ENCODE measurements around the gene MNX1.
A peak's percentile ranks its signal among the peaks of the same experiment; 100 is the strongest.

The MNX1 gene

DNA sequence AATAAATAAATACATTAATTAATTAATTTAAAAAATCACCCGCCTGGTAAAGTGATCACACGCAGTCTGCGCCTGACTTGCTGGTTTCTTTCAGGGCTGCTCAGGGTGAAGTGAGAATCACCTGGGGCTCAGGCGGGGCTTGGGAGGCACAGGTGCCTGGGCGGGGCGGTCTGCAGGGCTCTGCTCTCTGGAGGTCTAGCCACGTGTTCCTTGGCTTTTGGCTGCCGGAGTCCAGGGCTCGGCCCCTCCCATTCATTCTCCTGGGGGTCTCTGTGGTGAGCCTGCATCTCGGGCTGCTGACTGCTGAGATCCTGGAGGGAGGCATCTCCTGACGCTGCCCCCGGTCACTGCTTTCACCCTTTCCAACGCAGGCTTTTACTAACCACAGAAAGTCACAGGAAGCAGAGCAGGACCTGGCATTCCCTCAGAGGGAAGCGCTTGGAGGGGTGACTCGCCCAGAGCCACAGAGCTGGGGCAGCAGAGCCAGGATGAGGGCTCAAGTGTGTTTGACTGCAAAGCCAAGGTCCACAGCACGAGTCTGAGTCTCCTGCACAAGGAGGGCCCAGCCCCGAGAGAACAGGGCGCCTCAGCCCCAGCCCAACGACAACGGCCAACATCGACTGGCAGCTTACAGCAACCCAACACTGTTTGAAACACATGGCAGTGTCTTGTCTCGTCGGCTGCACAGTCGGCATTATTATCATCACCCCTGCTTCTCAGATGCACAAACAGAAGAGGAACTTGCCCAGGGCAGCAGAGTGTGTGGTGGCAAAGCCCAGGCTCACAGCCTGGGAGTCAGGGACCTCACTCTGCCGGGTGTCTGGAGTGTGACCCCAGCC, 22.4 kb upstream of the MNX1 start:
- no peak for DNase-seq

DNA sequence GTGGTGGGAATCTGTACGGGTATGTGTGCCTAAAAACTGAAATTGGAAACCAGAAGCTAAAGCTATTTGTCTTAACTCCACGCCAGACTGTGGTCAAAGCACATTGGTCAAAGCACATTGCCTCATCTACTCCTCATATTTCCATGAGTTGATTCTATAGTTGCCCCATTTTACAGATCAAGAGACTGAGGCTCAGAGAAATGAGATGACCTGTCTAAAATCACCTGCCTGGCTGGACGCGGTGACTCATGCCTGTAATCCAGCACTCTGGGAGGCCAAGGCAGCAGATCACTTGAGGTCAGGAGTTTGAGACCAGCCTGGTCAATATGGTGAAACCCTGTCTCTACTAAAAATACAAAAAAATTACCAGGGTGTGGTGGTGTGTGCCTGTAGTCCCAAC, 21.7 kb upstream of the MNX1 start:
- no peak for DNase-seq

DNA sequence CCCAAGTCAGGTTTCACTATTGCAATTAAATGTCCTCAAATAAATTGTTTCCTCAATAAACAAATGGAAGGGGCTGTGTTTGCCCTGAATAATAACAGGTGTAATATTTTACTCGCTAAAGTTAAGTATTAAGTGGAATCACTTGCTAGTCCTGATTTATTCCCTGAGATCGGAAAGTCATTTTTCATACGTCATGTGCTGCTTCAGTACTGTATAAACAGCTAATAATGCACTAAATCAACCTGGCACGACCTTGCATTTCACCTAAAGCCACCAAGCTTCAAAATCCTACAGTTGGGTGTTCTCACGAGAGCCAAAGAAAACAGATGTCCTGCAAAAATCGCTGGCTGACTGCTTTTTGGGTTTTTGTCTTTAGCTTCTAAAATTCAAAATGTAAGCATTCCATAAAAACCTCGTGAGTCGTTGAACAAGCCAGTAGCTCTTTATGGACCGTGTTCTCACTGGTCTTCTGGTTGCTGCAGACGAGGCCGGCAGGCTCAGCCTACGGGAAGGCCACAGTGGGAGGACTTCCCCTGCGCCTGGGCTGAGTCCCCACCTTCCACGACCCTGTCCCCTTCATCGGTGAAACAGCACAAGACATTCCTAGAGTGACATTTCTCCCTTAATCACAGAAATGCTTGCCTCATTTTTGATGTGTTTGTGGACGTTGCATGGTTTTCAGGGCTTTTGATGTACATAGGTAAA, 17.9 kb upstream of the MNX1 start:
- DNase-seq: no peak

DNA sequence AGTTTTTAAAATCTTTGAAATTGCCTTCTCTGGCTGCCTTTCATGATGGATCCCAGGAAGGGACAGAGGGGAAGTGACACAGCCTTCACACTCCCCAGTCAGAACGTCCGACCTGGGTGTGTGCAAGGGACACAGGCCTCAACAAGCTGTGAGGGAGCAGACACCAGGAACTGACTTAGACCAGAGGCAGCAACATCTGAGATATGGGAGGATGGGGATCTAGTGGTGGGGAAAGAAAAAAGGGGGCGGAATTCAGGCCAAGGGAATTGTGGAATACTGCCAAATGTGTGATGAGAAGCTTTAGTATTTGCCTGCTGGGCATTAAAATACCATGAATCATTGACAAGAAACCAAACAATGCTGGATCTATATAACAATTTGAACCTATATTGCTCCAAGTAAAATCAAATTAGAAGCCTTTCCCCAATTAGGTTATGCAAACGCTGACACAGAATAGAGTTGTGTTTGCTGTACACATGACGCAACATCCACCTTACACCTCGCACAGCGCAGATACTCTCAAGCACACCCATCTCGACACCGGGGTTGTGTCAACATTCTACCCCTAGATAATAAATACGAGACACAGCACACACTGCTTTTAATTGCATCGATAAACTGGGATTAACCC, 17.2 kb upstream of the MNX1 start:
- peak; percentile 23 for DNase-seq

DNA sequence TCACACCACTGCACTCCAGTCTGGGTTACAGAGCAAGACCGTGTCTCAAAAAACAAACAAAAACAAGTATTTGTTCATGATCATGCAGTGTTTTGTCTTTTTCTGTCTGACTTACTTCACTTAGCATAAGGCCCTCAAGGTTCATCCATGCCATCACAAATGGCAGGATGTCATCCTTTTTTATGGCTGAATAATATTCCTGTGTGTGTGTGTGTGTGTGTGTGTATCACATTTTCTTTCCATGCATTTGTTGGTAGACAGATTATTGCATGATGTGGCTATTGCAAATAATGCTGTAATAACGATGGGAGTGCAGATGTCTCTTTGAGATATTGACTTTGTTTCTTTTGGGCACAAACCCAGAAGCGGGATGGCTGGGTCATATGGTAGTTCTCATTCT, 14.3 kb upstream of the MNX1 start:
- no peak for DNase-seq

DNA sequence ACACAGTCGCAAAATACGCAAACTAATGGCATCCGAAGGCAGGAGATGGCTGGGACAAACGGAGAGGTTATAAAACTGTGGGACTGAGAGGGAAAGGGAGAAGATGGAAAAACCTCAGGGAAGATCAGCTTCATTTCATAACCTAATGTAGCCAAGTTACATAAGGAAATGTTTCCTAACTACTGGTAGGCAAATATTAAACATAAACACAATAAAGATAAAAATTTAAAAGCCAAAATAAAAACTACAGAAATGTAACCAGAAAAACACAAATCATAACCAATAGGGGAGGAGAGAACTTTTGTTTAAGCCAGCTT, 13.1 kb upstream of the MNX1 start:
- no peak for DNase-seq

DNA sequence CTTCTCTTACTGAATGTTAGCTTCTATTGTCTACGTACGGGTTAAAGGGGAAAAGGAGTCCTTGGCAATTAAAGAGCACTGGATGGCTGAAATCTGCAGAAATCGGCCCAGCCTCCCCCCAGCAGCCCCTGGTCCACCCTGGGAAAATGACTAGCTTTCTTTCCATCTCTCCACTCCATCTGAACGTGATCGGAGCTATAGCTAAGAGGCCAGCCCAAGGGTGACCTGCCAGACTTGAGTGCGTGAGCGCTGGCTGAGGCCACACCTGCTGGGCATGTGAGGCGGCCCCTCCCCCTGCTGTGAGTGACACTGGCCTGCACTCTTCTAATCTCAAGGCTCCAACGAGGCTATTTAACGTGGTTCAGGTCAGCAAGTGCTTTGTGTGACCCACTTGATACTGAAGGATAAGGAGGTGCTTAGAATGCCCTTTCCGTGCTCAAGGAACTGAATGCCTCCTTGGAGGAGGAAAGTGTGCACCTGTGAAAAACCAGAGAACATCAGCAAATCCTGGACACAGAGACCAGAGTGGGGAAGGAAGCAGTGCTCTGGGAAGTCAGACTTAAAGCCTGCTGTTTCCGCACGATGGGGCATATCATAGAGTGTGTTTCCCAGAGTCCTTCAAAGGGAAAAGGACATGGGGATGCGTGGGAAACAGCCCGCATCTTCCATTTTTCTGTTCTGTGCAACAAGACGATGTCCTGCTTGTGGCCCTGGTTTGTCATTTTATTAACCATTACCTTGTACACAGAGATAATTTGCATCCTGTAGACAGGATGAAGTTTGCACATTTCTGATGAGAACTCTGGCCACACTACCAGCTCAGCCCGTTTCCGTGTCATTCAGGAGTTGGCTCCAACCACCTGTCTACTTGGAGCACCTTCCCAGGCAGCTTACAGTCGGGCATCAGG, 12.5 kb upstream of the MNX1 start:
- DNase-seq: no peak

DNA sequence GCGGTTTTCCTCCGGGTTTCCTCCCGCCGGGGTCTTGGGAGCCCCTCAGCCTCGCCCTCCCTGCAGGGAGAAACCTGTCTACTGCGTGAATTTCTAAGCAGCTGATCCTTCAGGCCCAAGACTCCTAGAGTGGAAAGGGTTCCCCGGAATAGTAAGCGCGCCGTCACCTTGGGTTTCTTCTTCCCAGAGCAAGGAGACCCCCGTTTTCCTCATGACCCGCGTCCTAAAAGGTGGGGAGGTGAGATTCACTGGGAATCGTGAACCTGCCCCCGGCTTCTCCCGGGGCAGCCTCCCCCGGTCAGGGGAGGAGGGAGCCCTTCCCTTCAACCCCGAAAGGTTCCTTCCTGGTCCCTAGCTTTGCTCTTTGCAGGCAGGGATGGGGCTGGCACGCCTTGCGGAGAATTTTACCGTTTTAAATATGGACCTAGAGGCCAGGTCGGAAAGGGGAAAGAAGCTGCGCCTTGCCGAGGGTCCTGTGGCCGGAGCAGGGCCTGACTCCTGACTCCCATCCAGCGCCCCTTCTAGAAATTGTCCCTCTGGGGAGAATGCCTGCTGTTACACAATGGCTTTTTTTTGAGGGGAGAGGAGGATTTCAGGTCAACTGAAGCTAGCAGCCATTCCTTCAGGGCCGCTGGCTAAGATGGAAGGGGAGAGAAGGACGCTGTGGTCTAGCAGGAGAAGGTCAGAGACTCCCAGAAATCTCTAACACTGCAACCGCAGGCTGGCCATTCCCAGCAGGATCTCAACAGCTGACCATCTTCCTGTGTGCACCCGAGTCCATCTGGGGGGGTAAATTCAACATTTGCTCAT, 11.6 kb upstream of the MNX1 start:
- DNase-seq: no peak

DNA sequence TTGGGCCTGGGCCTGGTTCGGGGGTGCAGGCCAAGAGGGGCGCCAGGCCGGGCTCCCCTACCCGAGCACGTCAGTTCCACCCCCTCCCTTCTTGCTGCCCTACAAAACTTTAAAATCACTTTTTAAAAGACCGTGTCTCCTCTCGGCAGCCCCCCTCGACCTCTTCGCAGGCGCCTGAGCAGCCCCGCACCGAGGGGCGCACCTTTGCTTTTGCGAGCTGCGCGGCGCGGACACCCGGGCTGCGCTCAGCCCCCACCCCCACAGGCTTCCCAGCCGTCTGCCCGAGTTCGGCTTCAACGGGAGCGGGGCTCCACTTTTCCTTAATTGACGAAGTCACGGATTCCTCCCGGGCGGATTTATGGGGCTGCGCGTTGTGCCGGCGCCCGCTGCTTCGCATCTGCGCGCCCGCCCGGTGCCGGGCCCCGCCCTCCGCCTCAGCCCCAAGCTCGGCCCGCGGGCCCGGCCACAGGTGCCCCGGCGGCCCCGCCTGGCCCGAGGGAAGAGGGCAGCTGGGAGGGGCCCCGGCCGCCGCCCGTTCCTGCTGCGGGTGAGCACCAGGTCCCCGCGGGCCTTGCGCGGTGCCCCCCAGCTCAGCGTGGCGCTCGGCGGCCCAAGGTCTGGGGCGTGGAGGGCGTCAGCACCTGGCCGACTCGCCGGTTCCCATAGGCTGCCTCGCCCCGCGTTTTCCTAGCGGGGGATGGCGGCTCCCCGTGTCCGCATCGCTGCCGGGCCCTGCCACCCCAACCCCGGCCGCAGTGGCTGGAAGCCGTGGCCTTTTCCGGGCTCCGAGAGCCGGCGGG, 10.8 kb upstream of the MNX1 start:
- DNase-seq: no peak

DNA sequence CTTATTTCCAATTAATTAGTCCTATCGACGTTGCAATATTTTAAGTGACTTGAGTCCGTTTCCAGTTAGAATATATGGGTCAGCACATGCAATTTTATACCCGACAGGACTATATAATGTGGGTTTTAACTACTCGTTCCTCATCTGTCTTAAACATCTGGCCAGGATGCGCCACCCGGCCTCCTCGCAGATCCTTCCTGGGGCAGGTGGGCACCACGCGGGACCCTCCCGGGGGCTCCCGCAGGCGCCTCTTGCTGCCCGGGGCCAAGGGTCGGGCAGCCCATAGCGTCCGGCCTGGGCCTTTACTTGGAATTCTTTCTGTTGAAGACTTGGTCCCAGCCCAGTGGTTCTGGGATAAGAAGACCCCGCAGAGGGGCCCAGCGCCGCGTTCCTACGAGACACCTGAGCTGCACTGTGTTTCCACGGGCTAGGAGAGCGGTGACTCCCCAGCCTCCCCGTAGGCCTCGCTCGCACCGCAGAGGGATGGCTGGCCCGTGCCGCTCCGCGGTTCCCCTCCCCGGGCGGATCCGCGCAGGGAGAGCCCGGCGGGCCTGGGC, 10.1 kb upstream of the MNX1 start:
- DNase-seq: no peak

DNA sequence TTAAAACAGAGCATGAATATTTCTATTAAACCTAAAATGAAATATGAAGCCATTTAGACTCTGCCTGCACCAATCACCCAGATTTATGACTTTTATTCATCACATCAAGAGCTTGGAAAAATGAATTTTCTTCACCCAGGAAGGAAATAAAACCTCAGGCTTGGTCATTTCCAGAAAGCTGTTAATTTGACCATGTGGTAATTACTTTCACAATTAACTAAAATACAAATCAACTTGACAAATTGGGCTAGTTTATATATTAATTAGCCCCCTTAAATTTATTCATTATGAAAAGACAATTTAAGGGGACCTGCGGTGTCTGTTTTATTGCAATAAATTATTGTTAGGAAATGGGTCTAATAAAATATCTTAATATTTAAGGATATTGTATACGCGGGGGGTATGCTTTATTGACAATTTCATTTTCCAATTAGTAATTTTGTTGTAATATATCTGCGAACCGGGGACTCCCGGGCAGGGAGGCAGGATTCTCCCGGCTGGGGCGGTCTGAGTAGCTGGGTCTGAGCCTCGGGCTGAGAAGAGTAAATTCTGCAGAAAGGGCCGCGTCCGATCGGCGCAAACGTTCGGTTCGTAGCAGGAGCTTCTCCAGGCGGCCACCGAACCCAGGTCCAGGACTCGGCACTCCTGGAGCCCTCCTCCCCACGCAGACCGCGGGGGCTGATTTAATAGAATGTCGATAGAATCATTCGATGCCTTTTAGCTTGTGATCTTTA, 9.4 kb upstream of the MNX1 start:
- no peak for DNase-seq

DNA sequence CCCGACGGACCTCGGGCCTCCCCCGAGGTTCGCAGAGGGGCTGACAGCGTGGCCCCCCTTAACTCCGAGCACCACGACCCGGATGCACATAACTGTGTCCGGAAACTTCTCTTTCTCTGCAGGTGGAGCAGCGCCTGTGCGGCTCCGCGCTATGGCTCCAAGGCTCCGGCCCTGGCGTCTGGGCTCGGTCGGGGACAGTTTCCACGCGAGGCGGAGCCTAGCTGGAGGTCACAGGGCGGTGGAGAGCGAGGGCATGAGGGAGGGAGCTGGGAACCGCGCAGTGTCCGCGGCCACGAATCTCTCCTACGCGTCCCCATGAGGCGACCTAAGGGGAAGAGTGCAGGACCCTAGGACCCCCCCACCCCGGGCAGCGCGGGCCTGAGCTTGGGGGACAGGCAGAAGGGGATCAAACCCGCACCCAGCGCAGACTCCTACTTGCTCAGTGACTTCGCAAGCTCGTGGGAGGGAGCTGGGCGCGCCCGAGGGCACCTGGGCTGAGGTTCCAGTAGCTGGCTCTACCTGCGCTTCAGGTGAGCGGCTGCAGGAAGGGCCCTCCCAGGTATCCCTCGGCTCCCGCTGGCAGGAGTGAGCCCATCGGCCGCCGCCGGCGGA, 8.6 kb upstream of the MNX1 start:
- DNase-seq: no peak

DNA sequence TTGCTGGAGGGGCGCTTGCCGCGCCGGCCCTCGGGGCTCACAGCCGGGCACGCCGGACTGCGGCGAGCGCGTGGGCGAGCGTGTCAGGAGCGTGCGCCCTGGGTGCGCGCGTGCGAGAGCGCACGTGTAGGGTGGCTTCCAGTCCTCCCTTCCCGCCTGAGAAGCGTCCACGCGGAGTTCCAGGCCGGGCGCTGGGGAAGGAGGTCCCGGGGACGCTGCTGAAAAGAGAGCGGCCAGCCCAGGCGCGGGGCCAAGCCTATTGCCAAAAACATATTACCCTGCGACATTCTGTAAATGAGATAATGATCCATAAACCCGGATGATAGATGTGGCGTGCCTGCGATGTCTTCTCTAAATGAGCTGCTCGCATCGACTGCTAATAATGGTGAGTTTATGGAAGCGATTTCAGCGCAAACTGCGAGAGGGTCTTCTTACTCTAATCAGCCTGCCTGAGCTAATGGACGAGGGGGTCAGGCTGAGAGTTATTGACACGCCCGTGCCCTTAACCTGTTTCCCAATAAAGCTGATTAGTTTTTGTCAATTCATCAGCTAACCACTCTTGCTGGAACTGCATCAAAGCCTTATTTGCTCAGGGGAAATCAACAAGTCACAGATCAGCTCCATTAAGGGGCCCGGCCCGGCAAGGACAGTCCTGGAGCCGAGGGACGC, 8.0 kb upstream of the MNX1 start:
- DNase-seq: no peak

DNA sequence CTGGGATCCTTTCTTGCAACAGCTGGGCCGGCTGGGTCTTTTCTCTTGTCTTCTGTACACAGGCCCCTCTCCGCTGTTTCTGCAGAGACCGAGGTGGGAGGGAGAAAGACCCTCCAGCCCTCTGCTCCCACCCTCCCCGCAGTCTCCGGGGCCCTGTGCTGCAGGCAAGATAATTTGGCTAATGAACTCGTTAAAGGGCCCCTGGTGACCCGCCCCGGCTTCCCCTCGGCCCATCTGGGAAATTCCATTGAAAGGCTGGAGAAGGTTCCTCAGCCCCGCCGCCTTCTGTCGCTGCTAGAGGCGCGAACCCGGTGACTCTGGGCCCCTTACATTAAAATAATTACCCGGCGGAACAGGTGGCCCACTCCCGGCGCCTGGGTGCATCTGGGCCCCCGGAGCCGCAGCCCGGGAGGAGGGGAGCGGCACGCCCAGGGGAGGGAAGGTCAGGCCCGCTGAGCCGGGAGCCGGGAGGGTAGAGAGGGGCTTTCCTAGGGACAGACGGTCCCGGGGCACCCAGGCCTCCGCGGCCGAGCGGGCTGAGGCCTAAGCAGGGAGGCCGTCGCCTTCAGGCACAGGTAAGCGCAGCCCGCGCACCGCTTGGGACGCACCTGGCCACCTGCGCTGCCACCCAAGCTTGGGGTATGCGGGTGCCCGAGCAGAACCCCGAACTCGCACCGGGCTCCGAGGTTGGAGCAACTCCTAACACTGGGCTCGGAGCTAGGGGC, 7.3 kb upstream of the MNX1 start:
- no peak for DNase-seq

DNA sequence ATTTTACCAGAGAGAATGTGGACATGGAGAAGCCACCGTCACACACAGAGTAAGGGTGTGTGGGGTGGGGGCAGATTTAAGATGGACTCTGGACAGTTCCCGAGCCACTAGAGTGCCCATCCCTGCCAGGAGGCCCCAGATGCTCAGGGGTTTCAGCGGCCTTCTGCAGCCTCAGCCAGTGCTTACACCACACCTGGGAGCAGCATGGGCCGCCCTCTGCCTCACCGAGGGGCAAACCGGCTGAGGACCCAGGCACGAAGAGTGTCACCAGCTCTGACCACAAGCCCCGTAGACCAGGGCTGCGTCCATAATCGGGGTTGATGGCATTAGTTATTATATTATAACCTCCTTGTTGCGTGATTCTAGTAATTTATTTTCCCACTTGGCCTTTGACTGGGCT, 6.7 kb upstream of the MNX1 start:
- no peak for DNase-seq

DNA sequence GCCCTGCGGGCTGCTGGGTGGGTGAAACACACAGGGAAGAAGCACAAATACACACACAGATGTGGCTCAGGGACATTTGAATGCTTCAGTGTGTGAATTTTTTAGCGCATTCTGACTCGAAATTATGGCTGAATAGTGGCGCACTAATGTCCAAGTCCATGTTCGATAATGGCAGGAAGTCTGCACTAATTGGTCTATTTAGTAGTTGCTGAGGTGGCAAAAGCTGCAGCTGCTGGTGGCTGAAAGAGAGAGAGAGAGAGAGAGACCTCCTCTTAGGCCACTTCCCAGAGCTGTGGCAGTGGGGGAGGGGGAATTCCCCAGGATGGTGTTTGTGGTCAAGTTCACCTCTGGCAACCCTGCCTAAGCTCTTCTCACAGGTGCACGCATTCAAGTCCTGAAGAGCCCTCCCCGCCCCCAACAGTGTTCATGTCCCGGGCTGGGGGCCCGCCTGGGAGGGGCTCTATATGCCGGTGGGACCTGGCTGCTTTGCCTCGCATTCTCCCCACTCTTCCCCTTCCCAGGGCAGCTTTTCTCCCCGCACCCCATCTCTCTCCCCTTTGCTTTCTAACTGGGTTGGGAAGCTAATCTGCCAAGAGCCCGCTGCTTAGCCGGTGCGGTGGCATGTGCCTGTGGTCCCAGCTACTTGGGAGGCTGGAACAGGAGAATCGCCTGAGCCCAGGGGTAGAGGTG, 6.0 kb upstream of the MNX1 start:
- DNase-seq: no peak

DNA sequence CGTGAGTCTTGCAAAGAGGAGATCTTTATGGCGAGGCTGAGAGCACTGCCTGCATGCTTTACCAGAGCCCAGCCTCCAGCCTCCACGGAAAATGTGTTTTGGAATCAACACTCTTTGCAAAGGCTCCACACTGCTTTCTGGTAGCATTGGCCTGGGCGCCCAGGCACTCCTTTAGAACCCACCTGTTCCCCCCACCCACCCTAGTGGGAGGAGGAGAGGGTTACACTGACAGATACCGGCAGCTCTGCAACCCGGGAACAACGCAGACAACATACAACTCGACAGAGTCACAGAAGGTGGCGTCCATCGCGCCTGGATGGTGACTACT, 5.5 kb upstream of the MNX1 start:
- DNase-seq: no peak
